HG03139 (cell line): Measurements from ENCODE around the gene SFTPB.
"Not testable (repeated sequence)": the region's sequence is repeated elsewhere in the genome, so short reads cannot be mapped to it uniquely, and the experiment has no call there.

Source experiments
- ATAC-seq: cut with Tn5 transposase; IDR thresholded peaks from one replicate; pipeline ENCODE4 v1.9.1; 2021; ENCODE audit not compliant: unreplicated experiment

The SFTPB gene

DNA sequence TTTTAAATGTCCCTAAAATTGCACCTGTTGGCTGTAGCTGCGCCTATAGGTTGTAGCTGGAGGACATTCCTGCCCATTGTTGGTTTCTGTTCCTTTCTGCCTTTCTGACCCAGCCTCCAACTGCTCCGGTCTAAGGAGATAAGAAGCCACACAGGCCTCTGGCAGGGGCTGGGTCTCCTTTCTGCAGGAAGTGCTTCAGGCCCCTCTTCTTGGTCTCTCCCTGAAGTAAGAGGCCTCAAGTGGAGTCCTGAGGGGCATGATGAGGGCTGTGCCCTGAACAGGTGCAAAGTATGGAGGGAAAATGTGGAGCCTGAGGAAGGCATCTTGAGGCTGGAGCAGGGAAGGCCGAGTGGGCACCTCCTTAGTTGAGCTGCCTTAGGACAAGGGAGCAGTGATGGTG lies 10.4 kb upstream of the SFTPB start:
- no peak for ATAC-seq

DNA sequence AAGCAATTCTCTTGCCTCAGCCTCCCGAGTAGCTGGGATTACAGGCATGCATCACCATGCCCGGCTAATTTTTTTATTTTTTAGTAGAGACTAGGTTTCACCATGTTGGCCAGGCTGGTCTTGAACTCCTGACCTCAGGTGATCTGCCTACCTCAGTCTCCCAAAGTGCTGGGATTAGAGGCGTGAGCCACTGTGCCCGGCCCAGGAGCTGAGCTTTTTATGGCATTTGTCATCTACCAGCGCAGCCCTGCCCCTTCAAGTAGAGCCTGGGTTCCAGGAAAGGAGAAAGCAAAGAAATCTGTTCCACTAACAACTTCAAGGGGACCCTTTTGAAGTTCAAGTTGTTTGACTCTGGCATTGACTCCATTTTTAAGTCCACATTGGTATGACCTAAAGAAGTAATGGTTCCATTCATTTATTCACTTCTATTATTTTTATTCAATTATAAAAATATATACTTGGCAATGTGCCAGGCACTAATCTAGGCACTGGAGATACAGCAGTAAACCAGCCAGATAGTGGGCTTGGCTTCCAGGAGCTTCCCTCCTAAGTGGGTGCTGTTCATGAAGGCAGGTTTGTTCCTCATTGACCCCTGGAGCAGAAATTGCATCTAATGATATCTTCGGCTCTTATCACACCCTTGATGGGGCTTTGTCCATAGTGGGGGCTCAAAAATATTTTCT lies 8.0 kb upstream of the SFTPB start:
- ATAC-seq: no peak

GRCh38 chr2:85675427-85675826 lies 7.4 kb upstream of the SFTPB start:
- ATAC-seq: no peak

DNA sequence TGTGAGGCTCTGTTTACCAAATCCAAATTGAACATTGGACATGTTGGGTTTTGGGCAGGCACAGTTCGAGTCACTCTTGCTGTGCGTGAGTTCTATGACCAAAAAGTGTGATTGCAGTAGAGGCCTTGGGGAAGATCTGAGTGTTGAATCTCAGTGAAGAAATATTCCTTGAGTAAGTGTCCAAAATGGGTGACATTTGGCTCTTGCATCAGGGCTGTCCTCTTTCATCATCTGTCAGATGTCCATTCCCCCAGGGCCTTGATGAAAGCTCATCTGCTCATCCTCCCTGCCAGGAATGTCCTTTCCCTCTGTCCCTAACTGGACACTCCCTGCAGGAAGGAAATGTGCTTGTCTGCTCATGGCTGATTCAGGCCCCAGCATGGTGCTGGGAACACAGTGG lies 6.4 kb upstream of the SFTPB start:
- ATAC-seq: no peak

DNA sequence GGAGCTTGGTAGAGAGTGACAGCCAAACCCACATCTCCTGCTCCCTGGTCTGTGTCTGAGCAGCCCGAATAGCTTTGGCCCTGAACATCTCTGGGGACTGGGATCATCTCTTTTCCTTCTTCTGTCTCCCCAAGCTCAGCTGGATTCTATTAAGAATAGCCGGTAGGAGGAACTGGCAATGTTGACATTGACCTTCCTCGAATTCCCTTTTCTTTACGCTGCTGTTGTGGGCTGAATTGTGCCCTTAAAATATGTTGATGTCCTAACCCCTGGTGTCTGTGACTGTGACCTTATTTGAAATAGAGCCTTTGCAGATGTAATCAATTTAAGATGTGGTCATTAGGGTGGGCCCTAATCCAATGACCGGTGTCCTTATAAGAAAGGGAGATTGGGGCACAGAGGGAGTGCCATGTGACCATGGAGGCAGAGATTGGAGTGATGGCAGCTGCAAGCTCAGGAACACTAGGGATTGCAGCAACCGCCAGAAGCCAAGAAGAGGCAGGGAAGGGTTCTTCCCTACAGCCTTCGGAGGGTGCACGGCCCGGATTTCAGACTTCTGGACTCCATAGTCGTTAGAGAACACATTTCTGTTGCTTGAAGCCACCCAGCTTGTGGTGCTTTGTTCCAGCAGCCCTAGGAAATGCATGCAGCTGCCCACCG lies 5.8 kb upstream of the SFTPB start:
- no peak for ATAC-seq

DNA sequence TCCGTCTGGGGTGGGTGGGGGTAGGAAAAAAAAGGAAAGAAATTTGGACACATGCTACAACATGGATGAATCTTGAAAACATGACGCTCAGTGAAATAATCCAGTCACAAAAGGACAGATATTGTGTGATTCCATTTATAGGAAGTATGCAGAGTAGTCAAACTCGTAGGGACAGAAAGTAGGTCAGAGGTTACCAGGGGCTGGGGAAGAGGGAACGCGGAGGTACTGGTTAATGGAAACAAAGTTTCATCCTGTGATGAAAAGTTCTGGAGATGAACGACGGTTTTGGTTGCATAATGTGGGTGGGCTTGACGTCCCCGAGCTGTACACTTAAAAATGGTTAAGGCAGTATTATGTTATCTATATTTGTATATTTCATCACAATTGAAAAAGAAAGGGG lies 4.5 kb upstream of the SFTPB start:
- ATAC-seq: no peak

GRCh38 chr2:85670416-85670815 lies 2.4 kb upstream of the SFTPB start:
- not testable (repeated sequence) for ATAC-seq

GRCh38 chr2:85669549-85669948 lies 1.6 kb upstream of the SFTPB start:
- ATAC-seq: no peak

GRCh38 chr2:85668857-85669142 lies 801 bp upstream of the SFTPB start:
- ATAC-seq: no peak

GRCh38 chr2:85667561-85668008 lies 414 bp downstream of the SFTPB start:
- no peak for ATAC-seq

GRCh38 chr2:85666435-85667316 lies 1.3 kb downstream of the SFTPB start:
- ATAC-seq: no peak

GRCh38 chr2:85666016-85666415 lies 2.0 kb downstream of the SFTPB start:
- ATAC-seq: no peak

- no peak for ATAC-seq
Observed at GRCh38 chr2:85665264-85665937, 2.6 kb downstream of the SFTPB start.

GRCh38 chr2:85663594-85664565 lies 4.1 kb downstream of the SFTPB start:
- no peak for ATAC-seq

- ATAC-seq: no peak
Observed at GRCh38 chr2:85662899-85663593, 5.0 kb downstream of the SFTPB start.

DNA sequence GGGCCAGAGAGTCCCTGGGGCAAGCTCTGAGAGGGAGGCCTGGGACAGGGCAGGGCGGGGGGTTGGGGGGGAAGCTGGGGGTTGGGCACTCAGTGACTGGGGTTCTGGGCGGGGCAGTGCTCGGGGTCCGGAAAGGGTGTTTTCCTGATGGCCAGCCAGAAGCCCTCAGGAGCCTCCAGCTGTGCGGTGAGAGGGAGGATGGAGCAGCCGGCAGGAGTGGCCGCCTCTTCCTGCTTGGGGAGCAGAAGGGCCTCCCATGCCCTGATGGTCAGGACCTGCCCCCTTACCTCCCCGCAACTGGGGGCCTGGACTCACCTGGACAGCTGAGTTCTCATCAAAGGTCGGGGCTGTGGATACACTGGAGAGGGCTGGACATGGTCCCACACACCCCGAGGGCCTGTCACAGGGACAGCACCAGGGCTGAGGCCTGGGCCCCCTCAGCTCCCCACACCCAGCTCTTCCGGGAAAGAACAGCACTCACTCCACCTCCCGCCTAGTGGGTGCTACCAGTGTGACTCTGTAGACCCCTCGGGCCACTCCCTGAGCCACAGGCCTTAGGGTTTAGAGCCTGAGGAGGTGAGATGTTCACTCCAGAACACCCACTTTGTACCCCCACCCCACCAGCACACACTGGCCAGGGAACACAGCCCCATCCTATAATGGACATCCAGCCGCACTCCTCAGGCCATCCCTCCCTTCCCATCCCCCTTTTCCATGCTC lies 6.7 kb downstream of the SFTPB start:
- ATAC-seq: no peak

DNA sequence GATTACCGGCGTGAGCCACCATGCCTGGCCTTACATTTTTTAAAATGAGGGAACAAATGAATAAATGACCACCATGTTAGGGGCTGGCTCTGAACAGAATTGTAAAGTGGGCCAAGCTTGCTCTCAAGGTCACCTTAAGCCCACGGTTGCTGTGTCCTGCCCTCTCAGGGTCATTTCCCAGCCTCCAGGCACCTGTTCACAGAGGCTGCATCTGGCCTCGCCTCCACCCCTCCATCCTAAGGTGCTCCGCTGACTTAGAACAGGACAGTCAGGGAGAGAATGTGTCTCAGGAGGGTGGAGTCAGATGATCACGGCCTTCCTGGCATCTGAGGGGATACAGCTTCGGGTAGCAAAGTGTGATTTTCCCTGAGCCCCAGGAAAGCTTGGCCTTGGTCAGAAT lies 7.3 kb downstream of the SFTPB start:
- ATAC-seq: no peak

GRCh38 chr2:85660301-85660700 lies 7.7 kb downstream of the SFTPB start:
- not testable (repeated sequence) for ATAC-seq

GRCh38 chr2:85659324-85659981 lies 8.5 kb downstream of the SFTPB start:
- no peak for ATAC-seq
